SK-N-SH (cell line): Measurements from ENCODE around the gene ITGA5. TPM values are rescaled to one million over a fixed set of nuclear protein-coding genes. Genes with fewer than 3 reads are reported as not detected.
A peak's percentile ranks its signal among the peaks of the same experiment; 100 is the strongest.

Source experiments
- CTCF ChIA-PET: fragments of 300-600, 350-600 bp; formaldehyde crosslinking; extraction: SDS; loops from one replicate; lab custom pipeline; 2021; lab: Yijun Ruan, JAX
- POLR2A ChIA-PET: fragments of 350-600 bp; sonication (Branson Sonifier 250); formaldehyde crosslinking; extraction: SDS; loops from one replicate; lab custom pipeline; 2020; ENCODE audit warnings: antibody characterized with exemption, inconsistent platforms; lab: Yijun Ruan, JAX
- DNase-seq: peaks from one replicate; pipeline ENCODE4 v3.0.0; 2012
- H2AFZ ChIP-seq: fragments of 200-600 bp; sonication (generic); 2 replicates; pipeline ENCODE4 v1.8.1; 2016; ENCODE audit warnings: antibody characterized with exemption, mild to moderate bottlenecking, low read depth
- H3F3A ChIP-seq: fragments of 200-600 bp; sonication (generic); replicated peaks from 2 replicates; pipeline ENCODE3; 2016; ENCODE audit warnings: antibody characterized with exemption, mild to moderate bottlenecking; ENCODE audit not compliant: insufficient read depth
- H3K27ac ChIP-seq, 2 experiments: fragments of 200-500 bp in 1 of 2; fragments of 200-600 bp in 1 of 2; sonication (Bioruptor generic) in 1 of 2; sonication (generic), shearing (Covaris generic) in 1 of 2; 2 replicates each; pipeline versions ENCODE4 v1.5.1 to v1.6.1; 2014 to 2016; ENCODE audit warnings: low read depth in 2 of 2, inconsistent platforms in 1 of 2, low read length in 1 of 2, mild to moderate bottlenecking in 1 of 2, mixed read lengths in 1 of 2
- H3K27me3 ChIP-seq: fragments of 200-600 bp; sonication (generic), shearing (Covaris generic); 2 replicates; pipeline ENCODE4 v1.6.1; 2016; ENCODE audit warnings: mixed run types; ENCODE audit not compliant: insufficient read depth
- H3K36me3 ChIP-seq, 2 experiments: fragments of 200-500 bp in 1 of 2; fragments of 200-600 bp in 1 of 2; sonication (Bioruptor generic) in 1 of 2; sonication (generic) in 1 of 2; replicated peaks in 1 of 2; 2 replicates each; pipeline versions ENCODE3 to v1.5.1; 2014 to 2016; ENCODE audit warnings: low read length in 1 of 2, mild to moderate bottlenecking in 1 of 2; ENCODE audit not compliant: insufficient read depth in 2 of 2, control insufficient read depth in 1 of 2
- H3K4me1 ChIP-seq, 2 experiments: fragments of 200-500 bp in 1 of 2; fragments of 200-600 bp in 1 of 2; sonication (Bioruptor generic) in 1 of 2; sonication (generic), shearing (Covaris generic) in 1 of 2; 2 replicates each; pipeline versions ENCODE4 v1.5.1 to v1.6.1; 2014 to 2016; ENCODE audit warnings: low read depth in 1 of 2, low read length in 1 of 2, mixed run types in 1 of 2; ENCODE audit not compliant: insufficient read depth in 2 of 2, control insufficient read depth in 1 of 2
- H3K4me2 ChIP-seq: fragments of 200-600 bp; sonication (generic), shearing (Covaris generic); 2 replicates; pipeline ENCODE4 v1.6.1; 2017; ENCODE audit warnings: mixed run types
- H3K4me3 ChIP-seq, 2 experiments: fragments of 200-500 bp in 1 of 2; fragments of 200-600 bp in 1 of 2; sonication (Bioruptor generic) in 1 of 2; sonication (generic), shearing (Covaris generic) in 1 of 2; 2 replicates each; pipeline versions ENCODE4 v1.5.1 to v1.8.1; 2014 to 2016; ENCODE audit warnings: low read depth in 2 of 2, inconsistent platforms in 1 of 2, low read length in 1 of 2, mild to moderate bottlenecking in 1 of 2, mixed read lengths in 1 of 2, moderate library complexity in 1 of 2
- H3K79me2 ChIP-seq: fragments of 200-600 bp; sonication (generic); 2 replicates; pipeline ENCODE4 v1.8.1; 2017; ENCODE audit warnings: mild to moderate bottlenecking; ENCODE audit not compliant: insufficient read depth
- H3K9ac ChIP-seq: fragments of 200-600 bp; sonication (generic); 2 replicates; pipeline ENCODE4 v1.6.1; 2017; ENCODE audit warnings: mixed run types
- H3K9me2 ChIP-seq: fragments of 200-600 bp; sonication (generic); 2 replicates; pipeline ENCODE4 v1.6.1; 2017; ENCODE audit warnings: mixed run types
- H3K9me3 ChIP-seq: fragments of 200-600 bp; sonication (generic); 2 replicates; pipeline ENCODE4 v1.6.1; 2017; ENCODE audit warnings: mixed run types, mild to moderate bottlenecking, moderate library complexity
- H4K20me1 ChIP-seq: fragments of 200-600 bp; sonication (generic); 2 replicates; pipeline ENCODE4 v1.6.1; 2017; ENCODE audit warnings: mild to moderate bottlenecking, mixed run types; ENCODE audit not compliant: insufficient read depth
- CTCF ChIP-seq: fragments of 200-600 bp; sonication (generic); IDR thresholded peaks from 2 replicates; pipeline ENCODE4 v1.6.1; 2017; ENCODE audit warnings: antibody characterized with exemption, mild to moderate bottlenecking, moderate library complexity
- ELF1 ChIP-seq: IDR thresholded peaks from 2 replicates; pipeline ENCODE4 v1.4.0; 2012
- FOSL2 ChIP-seq: IDR thresholded peaks from 2 replicates; pipeline ENCODE4 v1.4.0; 2012; ENCODE audit warnings: low read depth, mild to moderate bottlenecking, moderate library complexity, borderline replicate concordance
- IRF3 ChIP-seq: fragments of 150-350 bp; IDR thresholded peaks from 2 replicates; pipeline ENCODE4 v1.6.1; 2016; ENCODE audit warnings: mild to moderate bottlenecking, low read depth, low read length
- JUND ChIP-seq: IDR thresholded peaks from 2 replicates; pipeline ENCODE4 v1.4.0; 2012
- MAX ChIP-seq: IDR thresholded peaks from 2 replicates; pipeline ENCODE4 v1.4.0; 2012; ENCODE audit warnings: low read depth
- NFIC ChIP-seq: IDR thresholded peaks from 2 replicates; pipeline ENCODE4 v1.4.0; 2012; ENCODE audit warnings: borderline replicate concordance
- POLR2AphosphoS5 ChIP-seq: IDR thresholded peaks from 2 replicates; pipeline ENCODE4 v1.6.1; 2012; ENCODE audit warnings: low read depth, low read length
- REST ChIP-seq: IDR thresholded peaks from 2 replicates; pipeline ENCODE4 v1.6.1; 2012; ENCODE audit warnings: mild to moderate bottlenecking, low read depth, low read length, moderate library complexity
- TCF12 ChIP-seq: IDR thresholded peaks from 2 replicates; pipeline ENCODE4 v1.4.0; 2012
- YY1 ChIP-seq: IDR thresholded peaks from 2 replicates; pipeline ENCODE4 v1.4.0; 2012; ENCODE audit warnings: low read depth, mild to moderate bottlenecking
- WGBS: methylation state at CpG from one replicate; pipeline ENCODE4 v1.1.6; 2017; ENCODE audit warnings: low lambda C conversion rate; 5-methylcytosine and 5-hydroxymethylcytosine counted together
- polyA plus RNA-seq, 3 experiments: library from polyadenylated mRNA; depleted of rRNA; stranded (reverse); fragments of >200 nt; gene quantifications; 2 replicates each; pipeline ENCODE4 v1.2.3, GENCODE V29; 2012

Gene ITGA5
- 35.0 and 52.5 TPM in 2 replicates for polyA plus RNA-seq (2012; rRNA removed)
- 19.5 and 32.7 TPM in 2 replicates for polyA plus RNA-seq (2012; cell fraction: cytosol; rRNA removed)
- 66.0 and 73.4 TPM in 2 replicates for polyA plus RNA-seq (2012; cell fraction: nucleus; rRNA removed)

GRCh38 chr12:54419088-54419887 lies at the start of gene ITGA5:
ITGA5 (minus strand) TSS chr12:54419266; CDS start chr12:54419198, 68 bp downstream.
- ChIA-PET CTCF (interaction anchor here (1.1 to 11.8 kb wide), 5 partner anchors 14 to 34 kb away, joined by 3 to 125 read pairs (median 9); no protein-coding TSS in a partner anchor), POLR2A (no interaction called here)
- TF ChIP-seq CTCF (no peak), ELF1 (0 out of 2 replicates have a peak, but pooled peaks have one; percentile 21), POLR2AphosphoS5 (peak; percentile 73; the same call in 1 of the 2 replicates), TCF12 (no peak), JUND (peak; percentile 54), IRF3 (no peak), MAX (peak; percentile 46; the same call in 1 of the 2 replicates), REST (no peak), NFIC (peak; percentile 65), FOSL2 (peak; percentile 72), YY1 (0 out of 2 replicates have a peak, but pooled peaks have one; percentile 31)
- H3F3A ChIP-seq: peaks cover 2% of the 10 kb centered on the region
- H3K9me3 ChIP-seq: no peaks in the 10 kb centered on the region
- no peaks in the 10 kb centered on the region for H3K36me3 ChIP-seq
- H4K20me1 ChIP-seq: no peaks in the 10 kb centered on the region
- peak; percentile 58 for DNase-seq
- peak within 1 kb of the TSS; percentile 59 to 96 for H3K4me3 ChIP-seq
- H3K9ac ChIP-seq: peak within 1 kb of the TSS; percentile 94
- peak within 1 kb of the TSS; percentile 98 for H3K4me2 ChIP-seq
- peaks cover 53% of the 10 kb centered on the region for H3K79me2 ChIP-seq
- H3K27ac ChIP-seq: peak within 1 kb of the TSS in 1 of 2 experiments; percentile 60; a peak in 2 of 4 replicates
- H2AFZ ChIP-seq: peak within 1 kb of the TSS; percentile 99
- peaks cover 0 to 23% of the 10 kb centered on the region in 2 experiments; a peak in 3 of 4 replicates for H3K4me1 ChIP-seq
- H3K9me2 ChIP-seq: no peaks in the 10 kb centered on the region
- no peaks in the 10 kb centered on the region for H3K27me3 ChIP-seq
- 1% methylated on average over 24 of the region's 46 CpGs for WGBS
